ENCODE data around the gene CHD1. TPM values are rescaled to one million over a fixed set of nuclear protein-coding genes. Genes with fewer than 3 reads are reported as not detected.
A peak's percentile ranks its signal among the peaks of the same experiment; 100 is the strongest.

Gene CHD1
- total RNA-seq, 2 experiments from 2014 or later = 50.5 to 52.1 TPM

DNA sequence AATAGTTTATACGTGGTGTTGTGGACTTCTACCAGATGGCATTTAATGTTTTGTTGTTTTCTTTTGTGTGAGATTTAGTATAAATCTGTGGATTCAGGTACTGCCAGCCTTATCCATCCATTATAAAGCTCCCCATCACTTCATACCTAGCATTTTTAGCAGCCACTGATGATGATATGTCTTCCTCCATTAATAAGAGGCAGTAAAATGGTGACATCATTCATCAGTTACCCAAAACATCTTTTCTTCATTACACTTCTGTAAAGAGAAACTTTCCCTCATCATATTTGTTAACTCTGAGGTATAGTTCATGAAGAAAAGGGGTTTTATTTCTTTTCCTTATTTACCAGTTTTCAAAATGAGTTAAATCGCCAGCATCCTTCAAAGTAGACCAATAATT lies 19.4 kb downstream of the CHD1 start:
- Mint-ChIP-seq H3K9me3 (no peaks in the 10 kb centered on the region), H3K27ac (peak overlapping the region; percentile 57), H3K27me3 (ENCODE audit: low read depth) (no peaks in the 10 kb centered on the region), H3K36me3 (ENCODE audit: low read depth) (peaks cover 15% of the 10 kb centered on the region), H3K4me3 (no peak overlapping the region), H3K4me1 (ENCODE audit: low read depth) (peaks cover 60% of the 10 kb centered on the region)
- intact Hi-C loops (cut with micrococcal nuclease) = no loop called here
- CTCF ChIA-PET = interaction anchor here (1.3 to 2.4 kb wide), 2 partner anchors 9 to 123 kb away, joined by 5 to 10 read pairs; no protein-coding TSS in a partner anchor
- no peak for DNase-seq

GRCh38 chr5:98907951-98908350 lies 20.9 kb downstream of the CHD1 start:
- no peak for DNase-seq
- CTCF ChIA-PET = interaction anchor here (0.7 to 1.5 kb wide), 2 partner anchors 17 to 21 kb away, joined by 3 to 4 read pairs; no protein-coding TSS in a partner anchor
- peak overlapping the region; percentile 21 for H3K27ac Mint-ChIP-seq
- H3K36me3 Mint-ChIP-seq (ENCODE audit: low read depth) = peaks cover 13% of the 10 kb centered on the region
- H3K9me3 Mint-ChIP-seq = no peaks in the 10 kb centered on the region
- peaks cover 56% of the 10 kb centered on the region for H3K4me1 Mint-ChIP-seq (ENCODE audit: low read depth)
- no peak overlapping the region for H3K4me3 Mint-ChIP-seq
- intact Hi-C loops (cut with micrococcal nuclease) = no loop called here
- H3K27me3 Mint-ChIP-seq (ENCODE audit: low read depth) = no peaks in the 10 kb centered on the region

- CTCF ChIA-PET = interaction anchor here (0.8 to 1.5 kb wide), 3 partner anchors 23 to 154 kb away, joined by 3 to 4 read pairs (median 4); no protein-coding TSS in a partner anchor
- no peak for DNase-seq
Measured at GRCh38 chr5:98906756-98907355, 22.0 kb downstream of the CHD1 start.

GRCh38 chr5:98905857-98906688 lies 22.7 kb downstream of the CHD1 start:
- Mint-ChIP-seq H3K27me3 (ENCODE audit: low read depth) (no peaks in the 10 kb centered on the region), H3K4me3 (no peak overlapping the region), H3K27ac (no peak overlapping the region), H3K36me3 (ENCODE audit: low read depth) (peaks cover 19% of the 10 kb centered on the region), H3K9me3 (no peaks in the 10 kb centered on the region), H3K4me1 (ENCODE audit: low read depth) (peaks cover 43% of the 10 kb centered on the region)
- CTCF ChIA-PET = interaction anchor here (0.8 to 3.2 kb wide), 5 partner anchors 16 to 155 kb away, joined by 3 to 23 read pairs (median 4); no protein-coding TSS in a partner anchor
- DNase-seq = no peak
- intact Hi-C loops (cut with micrococcal nuclease) = loop anchor here (1.0 kb wide), 4 partner anchors 21 to 154 kb away; no protein-coding TSS in a partner anchor

More at GRCh38 chr5:98906756-98907355, 22.0 kb downstream of the CHD1 start:
- no peak overlapping the region for H3K4me3 Mint-ChIP-seq
- H3K9me3 Mint-ChIP-seq = no peaks in the 10 kb centered on the region
- H3K27me3 Mint-ChIP-seq (ENCODE audit: low read depth) = no peaks in the 10 kb centered on the region
- no peak overlapping the region for H3K27ac Mint-ChIP-seq
- peaks cover 18% of the 10 kb centered on the region for H3K36me3 Mint-ChIP-seq (ENCODE audit: low read depth)
- H3K4me1 Mint-ChIP-seq (ENCODE audit: low read depth) = peaks cover 50% of the 10 kb centered on the region
- intact Hi-C loops (cut with micrococcal nuclease) = loop anchor here (1.0 kb wide), 4 partner anchors 20 to 153 kb away; no protein-coding TSS in a partner anchor

GRCh38 chr5:98904780-98905179 lies 24.0 kb downstream of the CHD1 start:
- H3K4me3 Mint-ChIP-seq = no peak overlapping the region
- no peak for DNase-seq

DNA sequence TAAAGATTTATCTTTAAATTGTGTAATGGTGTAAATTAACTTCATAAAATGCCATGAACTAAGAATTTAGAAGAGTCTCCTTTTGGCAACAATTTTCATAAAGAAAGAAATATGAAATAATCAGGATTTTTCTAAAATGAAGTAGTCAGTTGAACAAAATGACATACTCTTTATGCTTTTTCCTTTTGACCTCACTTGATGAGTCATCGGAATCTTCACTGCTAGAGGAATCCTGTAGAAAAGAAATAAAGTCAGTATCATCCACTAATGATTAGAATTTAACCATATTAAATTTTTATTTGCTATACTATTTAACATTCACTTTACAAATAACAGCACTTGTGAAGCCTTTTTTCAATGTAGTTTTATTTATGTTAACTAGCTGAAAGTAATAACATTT lies 26.1 kb downstream of the CHD1 start:
- intact Hi-C loops (cut with micrococcal nuclease) = no loop called here

More at GRCh38 chr5:98904780-98905179, 24.0 kb downstream of the CHD1 start:
- intact Hi-C loops (cut with micrococcal nuclease) = no loop called here
- Mint-ChIP-seq H3K9me3 (no peaks in the 10 kb centered on the region), H3K27ac (no peak overlapping the region), H3K4me1 (ENCODE audit: low read depth) (peaks cover 38% of the 10 kb centered on the region), H3K36me3 (ENCODE audit: low read depth) (peaks cover 22% of the 10 kb centered on the region), H3K27me3 (ENCODE audit: low read depth) (no peaks in the 10 kb centered on the region)
- CTCF ChIA-PET = interaction anchor here (0.7 to 3.2 kb wide), 8 partner anchors 14 to 182 kb away, joined by 3 to 23 read pairs (median 4); no protein-coding TSS in a partner anchor

DNA sequence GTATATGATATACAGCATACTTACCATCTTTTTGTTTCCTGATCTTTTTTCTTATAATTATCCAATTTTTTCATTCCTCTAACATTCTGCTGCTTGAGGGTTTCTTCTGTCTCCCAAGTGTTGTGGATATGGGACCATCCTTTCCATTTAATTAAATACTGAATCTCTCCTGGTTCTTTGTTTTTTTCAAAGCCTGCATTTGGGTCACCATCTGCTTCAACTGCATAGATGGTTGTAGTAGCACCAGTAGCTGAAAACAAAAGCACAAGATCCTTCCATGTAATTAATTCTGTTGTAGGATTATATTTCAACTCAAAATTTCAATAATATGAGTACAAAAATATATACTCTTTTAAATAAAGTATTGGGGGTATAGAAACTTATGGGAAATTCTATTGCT lies 29.4 kb downstream of the CHD1 start:
- H3K4me1 Mint-ChIP-seq (ENCODE audit: low read depth) = peaks cover 7% of the 10 kb centered on the region
- H3K36me3 Mint-ChIP-seq (ENCODE audit: low read depth) = peaks cover 35% of the 10 kb centered on the region
- no peak overlapping the region for H3K27ac Mint-ChIP-seq
- no peak for DNase-seq
- CTCF ChIA-PET = interaction anchor here (0.6 kb wide), 1 partner anchor 15 kb away, joined by 3 read pairs; no protein-coding TSS in a partner anchor
- no peaks in the 10 kb centered on the region for H3K9me3 Mint-ChIP-seq
- intact Hi-C loops (cut with micrococcal nuclease) = no loop called here
- no peak overlapping the region for H3K4me3 Mint-ChIP-seq
- H3K27me3 Mint-ChIP-seq (ENCODE audit: low read depth) = no peaks in the 10 kb centered on the region

More for the DNA sequence above, 26.1 kb downstream of the CHD1 start:
- Mint-ChIP-seq H3K27ac (no peak overlapping the region), H3K36me3 (ENCODE audit: low read depth) (peaks cover 26% of the 10 kb centered on the region), H3K9me3 (no peaks in the 10 kb centered on the region), H3K4me3 (no peak overlapping the region), H3K27me3 (ENCODE audit: low read depth) (no peaks in the 10 kb centered on the region), H3K4me1 (ENCODE audit: low read depth) (peaks cover 24% of the 10 kb centered on the region)
- no peak for DNase-seq
- CTCF ChIA-PET = interaction anchor here (1.2 to 3.2 kb wide), 3 partner anchors 13 to 159 kb away, joined by 3 to 23 read pairs (median 22); no protein-coding TSS in a partner anchor

- no peak for DNase-seq
- Mint-ChIP-seq H3K27me3 (ENCODE audit: low read depth) (no peaks in the 10 kb centered on the region), H3K4me1 (ENCODE audit: low read depth) (peaks cover 5% of the 10 kb centered on the region), H3K9me3 (no peaks in the 10 kb centered on the region), H3K36me3 (ENCODE audit: low read depth) (peaks cover 32% of the 10 kb centered on the region), H3K4me3 (no peak overlapping the region), H3K27ac (no peak overlapping the region)
- CTCF ChIA-PET = interaction anchor here (0.6 kb wide), 2 partner anchors 31 to 1776 kb away, joined by 3 read pairs; no protein-coding TSS in a partner anchor
- intact Hi-C loops (cut with micrococcal nuclease) = no loop called here
Measured at GRCh38 chr5:98898743-98899142, 30.1 kb downstream of the CHD1 start.

- Mint-ChIP-seq H3K36me3 (ENCODE audit: low read depth) (peaks cover 31% of the 10 kb centered on the region), H3K9me3 (no peaks in the 10 kb centered on the region), H3K27me3 (ENCODE audit: low read depth) (no peaks in the 10 kb centered on the region), H3K27ac (no peak overlapping the region), H3K4me1 (ENCODE audit: low read depth) (no peaks in the 10 kb centered on the region), H3K4me3 (no peak overlapping the region)
- CTCF ChIA-PET = interaction anchor here (1.5 kb wide), 1 partner anchor 169 kb away, joined by 4 read pairs; no protein-coding TSS in a partner anchor
- DNase-seq = no peak
- intact Hi-C loops (cut with micrococcal nuclease) = loop anchor here (5.0 kb wide), 1 partner anchor 34 kb away; no protein-coding TSS in a partner anchor
Measured at GRCh38 chr5:98891591-98891990, 37.2 kb downstream of the CHD1 start.

- Mint-ChIP-seq H3K27me3 (ENCODE audit: low read depth) (no peaks in the 10 kb centered on the region), H3K4me1 (ENCODE audit: low read depth) (peaks cover 12% of the 10 kb centered on the region), H3K27ac (no peak overlapping the region), H3K9me3 (no peaks in the 10 kb centered on the region), H3K4me3 (no peak overlapping the region), H3K36me3 (ENCODE audit: low read depth) (peaks cover 40% of the 10 kb centered on the region)
- intact Hi-C loops (cut with micrococcal nuclease) = loop anchor here (2.0 kb wide), 1 partner anchor 16 kb away; no protein-coding TSS in a partner anchor
- no peak for DNase-seq
- CTCF ChIA-PET = interaction anchor here (0.6 kb wide), 1 partner anchor 1878 kb away, joined by 3 read pairs; no protein-coding TSS in a partner anchor
Measured at GRCh38 chr5:98880598-98880997, 48.2 kb downstream of the CHD1 start.

DNA sequence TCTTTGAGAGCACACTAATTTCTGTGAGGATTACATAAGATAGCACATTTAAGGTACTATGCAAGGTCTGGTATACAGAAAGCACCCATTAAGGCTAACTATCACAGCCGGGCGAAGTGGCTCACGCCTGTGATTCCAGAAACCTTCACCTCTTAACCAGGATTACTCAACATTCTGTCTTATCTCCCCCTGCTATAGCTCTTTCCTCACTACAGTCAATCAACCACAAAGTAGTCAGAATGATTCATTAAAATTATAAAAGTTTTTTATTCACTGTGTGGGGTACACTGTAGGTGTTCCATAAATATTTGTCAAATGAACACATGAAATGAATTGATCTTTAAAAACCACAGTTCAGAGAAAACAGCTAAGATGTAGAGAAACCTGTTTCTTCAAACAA lies 48.7 kb downstream of the CHD1 start:
- H3K27ac Mint-ChIP-seq = no peak overlapping the region
- CTCF ChIA-PET = interaction anchor here (0.6 kb wide), 1 partner anchor 1879 kb away, joined by 3 read pairs; no protein-coding TSS in a partner anchor
- DNase-seq = peak; percentile 17
- intact Hi-C loops (cut with micrococcal nuclease) = loop anchor here (2.0 kb wide), 1 partner anchor 17 kb away; no protein-coding TSS in a partner anchor
- peaks cover 40% of the 10 kb centered on the region for H3K36me3 Mint-ChIP-seq (ENCODE audit: low read depth)
- no peak overlapping the region for H3K4me3 Mint-ChIP-seq
- H3K4me1 Mint-ChIP-seq (ENCODE audit: low read depth) = peaks cover 12% of the 10 kb centered on the region
- no peaks in the 10 kb centered on the region for H3K9me3 Mint-ChIP-seq
- H3K27me3 Mint-ChIP-seq (ENCODE audit: low read depth) = no peaks in the 10 kb centered on the region

- Mint-ChIP-seq H3K9me3 (no peaks in the 10 kb centered on the region), H3K36me3 (ENCODE audit: low read depth) (peaks cover 34% of the 10 kb centered on the region), H3K27me3 (ENCODE audit: low read depth) (no peaks in the 10 kb centered on the region), H3K27ac (peak overlapping the region; percentile 22), H3K4me1 (ENCODE audit: low read depth) (peaks cover 12% of the 10 kb centered on the region), H3K4me3 (no peak overlapping the region)
- intact Hi-C loops (cut with micrococcal nuclease) = no loop called here
- CTCF ChIA-PET = interaction anchor here (1.1 kb wide), 1 partner anchor 155 kb away, joined by 3 read pairs; no protein-coding TSS in a partner anchor
- DNase-seq = no peak
Measured at GRCh38 chr5:98877600-98877999, 51.2 kb downstream of the CHD1 start.
